ENCODE data around the gene TRMT61A. TPM values are rescaled to one million over a fixed set of nuclear protein-coding genes. Genes with fewer than 3 reads are reported as not detected.

The TRMT61A gene
- total RNA-seq, 1 experiment from 2014 or later: 13.4 TPM

GRCh38 chr14:103561381-103562178 lies 32.6 kb downstream of the TRMT61A start:
- H3K27me3 ChIP-seq (ENCODE audit: control insufficient read depth, insufficient read depth, low read length): no peaks in the 10 kb centered on the region
- peaks cover 5% of the 10 kb centered on the region for H3K36me3 ChIP-seq (replicated peaks; ENCODE audit: control insufficient read depth, insufficient read depth, low read length)
- DNase-seq: peak; percentile 87
- peak overlapping the region; percentile 94 for H3K4me3 ChIP-seq (ENCODE audit: insufficient read depth, low read depth, low read length)

- Histone ChIP-seq H3K27me3 (ENCODE audit: control insufficient read depth, insufficient read depth, low read length) (no peaks in the 10 kb centered on the region), H3K36me3 (replicated peaks; ENCODE audit: control insufficient read depth, insufficient read depth, low read length) (peaks cover 5% of the 10 kb centered on the region), H3K4me3 (ENCODE audit: insufficient read depth, low read depth, low read length) (peak overlapping the region; percentile 94)
- peak; percentile 90 for DNase-seq
These were observed 33.1 kb downstream of the TRMT61A start for GRCh38 chr14:103562179-103562428.

GRCh38 chr14:103562429-103563225 lies 33.6 kb downstream of the TRMT61A start, which contains the start of the genes BAG5 and COA8:
BAG5 (minus strand) TSS chr14:103562657; CDS start chr14:103561164, 1,493 bp downstream.
COA8 (plus strand) TSS chr14:103562960; CDS start chr14:103563002, 42 bp downstream.
- DNase-seq: peak; percentile 98
- Histone ChIP-seq H3K36me3 (replicated peaks; ENCODE audit: control insufficient read depth, insufficient read depth, low read length) (peaks cover 5% of the 10 kb centered on the region), H3K27me3 (ENCODE audit: control insufficient read depth, insufficient read depth, low read length) (no peaks in the 10 kb centered on the region), H3K4me3 (ENCODE audit: insufficient read depth, low read depth, low read length) (peak within 1 kb of the TSS; percentile 94)

GRCh38 chr14:103563226-103563620 lies 34.2 kb downstream of the TRMT61A start:
- H3K36me3 ChIP-seq (replicated peaks; ENCODE audit: control insufficient read depth, insufficient read depth, low read length): peaks cover 5% of the 10 kb centered on the region
- H3K4me3 ChIP-seq (ENCODE audit: insufficient read depth, low read depth, low read length): peak overlapping the region; percentile 94
- no peak for DNase-seq
- H3K27me3 ChIP-seq (ENCODE audit: control insufficient read depth, insufficient read depth, low read length): no peaks in the 10 kb centered on the region

- no peak for DNase-seq
- Histone ChIP-seq H3K36me3 (replicated peaks; ENCODE audit: control insufficient read depth, insufficient read depth, low read length) (peaks cover 5% of the 10 kb centered on the region), H3K4me3 (ENCODE audit: insufficient read depth, low read depth, low read length) (peak overlapping the region; percentile 94), H3K27me3 (ENCODE audit: control insufficient read depth, insufficient read depth, low read length) (no peaks in the 10 kb centered on the region)
These were observed 35.0 kb downstream of the TRMT61A start for GRCh38 chr14:103563844-103564505.

GRCh38 chr14:103568952-103569351 lies 40.0 kb downstream of the TRMT61A start:
- Histone ChIP-seq H3K27me3 (ENCODE audit: control insufficient read depth, insufficient read depth, low read length) (no peaks in the 10 kb centered on the region), H3K36me3 (replicated peaks; ENCODE audit: control insufficient read depth, insufficient read depth, low read length) (no peaks in the 10 kb centered on the region; the same call in 1 of the 2 replicates), H3K4me3 (ENCODE audit: insufficient read depth, low read depth, low read length) (no peak overlapping the region)
- no peak for DNase-seq

GRCh38 chr14:103569408-103569807 lies 40.4 kb downstream of the TRMT61A start:
- Histone ChIP-seq H3K4me3 (ENCODE audit: insufficient read depth, low read depth, low read length) (no peak overlapping the region), H3K27me3 (ENCODE audit: control insufficient read depth, insufficient read depth, low read length) (no peaks in the 10 kb centered on the region), H3K36me3 (replicated peaks; ENCODE audit: control insufficient read depth, insufficient read depth, low read length) (no peaks in the 10 kb centered on the region; the same call in 1 of the 2 replicates)
- no peak for DNase-seq

GRCh38 chr14:103574104-103574503 lies 45.1 kb downstream of the TRMT61A start:
- peaks cover 3% of the 10 kb centered on the region; the same call in 1 of the 2 replicates for H3K36me3 ChIP-seq (replicated peaks; ENCODE audit: control insufficient read depth, insufficient read depth, low read length)
- H3K4me3 ChIP-seq (ENCODE audit: insufficient read depth, low read depth, low read length): no peak overlapping the region
- no peaks in the 10 kb centered on the region for H3K27me3 ChIP-seq (ENCODE audit: control insufficient read depth, insufficient read depth, low read length)
- DNase-seq: no peak

- Histone ChIP-seq H3K36me3 (replicated peaks; ENCODE audit: control insufficient read depth, insufficient read depth, low read length) (peaks cover 3% of the 10 kb centered on the region; the same call in 1 of the 2 replicates), H3K4me3 (ENCODE audit: insufficient read depth, low read depth, low read length) (no peak overlapping the region)
- DNase-seq: no peak
These were observed 45.8 kb downstream of the TRMT61A start for GRCh38 chr14:103574707-103575285.

GRCh38 chr14:103576371-103577024 lies 47.5 kb downstream of the TRMT61A start:
- peak; percentile 77 for DNase-seq
- H3K36me3 ChIP-seq (replicated peaks; ENCODE audit: control insufficient read depth, insufficient read depth, low read length): peaks cover 3% of the 10 kb centered on the region; the same call in 1 of the 2 replicates
- no peak overlapping the region for H3K4me3 ChIP-seq (ENCODE audit: insufficient read depth, low read depth, low read length)
- no peaks in the 10 kb centered on the region for H3K27me3 ChIP-seq (ENCODE audit: control insufficient read depth, insufficient read depth, low read length)

More at GRCh38 chr14:103574707-103575285, 45.8 kb downstream of the TRMT61A start:
- H3K27me3 ChIP-seq (ENCODE audit: control insufficient read depth, insufficient read depth, low read length): no peaks in the 10 kb centered on the region

- Histone ChIP-seq H3K36me3 (replicated peaks; ENCODE audit: control insufficient read depth, insufficient read depth, low read length) (peaks cover 3% of the 10 kb centered on the region; the same call in 1 of the 2 replicates), H3K27me3 (ENCODE audit: control insufficient read depth, insufficient read depth, low read length) (no peaks in the 10 kb centered on the region), H3K4me3 (ENCODE audit: insufficient read depth, low read depth, low read length) (no peak overlapping the region)
- DNase-seq: no peak
These were observed 49.5 kb downstream of the TRMT61A start for GRCh38 chr14:103578401-103579075.

- no peak for DNase-seq
- H3K36me3 ChIP-seq (replicated peaks; ENCODE audit: control insufficient read depth, insufficient read depth, low read length): peaks cover 3% of the 10 kb centered on the region; the same call in 1 of the 2 replicates
- no peaks in the 10 kb centered on the region for H3K27me3 ChIP-seq (ENCODE audit: control insufficient read depth, insufficient read depth, low read length)
- no peak overlapping the region for H3K4me3 ChIP-seq (ENCODE audit: insufficient read depth, low read depth, low read length)
These were observed 52.2 kb downstream of the TRMT61A start for GRCh38 chr14:103581206-103581605.

- Histone ChIP-seq H3K36me3 (replicated peaks; ENCODE audit: control insufficient read depth, insufficient read depth, low read length) (peaks cover 1% of the 10 kb centered on the region; the same call in 1 of the 2 replicates), H3K4me3 (ENCODE audit: insufficient read depth, low read depth, low read length) (no peak overlapping the region), H3K27me3 (ENCODE audit: control insufficient read depth, insufficient read depth, low read length) (no peaks in the 10 kb centered on the region)
- DNase-seq: peak; percentile 56
These were observed 53.1 kb downstream of the TRMT61A start for GRCh38 chr14:103581954-103582703.
